NCI-H526 (cell line): ENCODE measurements around the gene RNF175.

Source experiments
- DNase-seq, 2 experiments: peaks; one replicate each; lab custom pipeline; 2025; lab: John Stamatoyannopoulos, UW

The RNF175 gene

DNA sequence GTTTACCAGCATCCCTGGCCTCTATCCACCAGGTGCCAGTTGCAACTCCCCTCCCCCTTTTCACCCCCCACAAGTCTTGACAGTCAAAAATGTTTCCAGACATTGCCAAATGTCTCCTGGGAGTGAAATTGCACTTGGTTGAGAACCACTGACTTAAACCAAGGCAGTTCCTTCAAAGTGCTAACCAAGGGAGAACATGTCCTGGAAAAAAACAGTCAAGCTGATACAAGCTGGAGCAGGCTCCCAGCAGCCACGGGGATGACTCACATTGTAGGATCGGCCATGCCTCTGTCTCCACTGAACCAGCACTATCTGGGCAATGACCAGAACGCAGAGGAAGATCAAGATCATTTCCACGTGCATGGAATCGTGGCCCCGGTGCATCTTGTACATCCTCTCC, 11.4 kb downstream of the RNF175 start:
- DNase-seq: no peak

DNA sequence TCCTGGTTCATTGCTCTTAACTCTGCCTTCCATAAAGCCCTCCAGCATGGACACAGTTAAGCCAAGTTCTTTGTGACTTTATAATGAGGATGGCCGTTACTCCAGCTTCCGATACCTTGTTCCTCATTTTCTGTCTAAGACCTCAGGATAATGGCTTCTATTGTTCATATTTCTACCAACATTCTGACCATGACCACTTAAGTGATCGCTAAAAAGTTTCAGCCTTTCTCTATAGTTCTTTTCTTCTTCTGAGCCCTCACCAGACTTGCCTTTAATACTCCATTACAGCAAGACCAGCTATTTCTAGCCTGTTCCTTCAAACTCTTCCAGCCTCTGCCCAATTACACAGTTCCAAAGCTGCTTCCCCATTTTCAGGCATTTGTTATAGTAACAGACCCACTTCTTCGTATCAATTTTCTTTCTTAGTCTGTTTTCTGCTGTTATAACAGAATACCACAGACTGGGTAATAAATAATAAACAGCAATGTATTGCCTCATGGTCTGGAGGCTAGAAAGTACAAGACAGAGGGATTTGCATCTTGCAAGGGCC, 12.3 kb downstream of the RNF175 start:
- DNase-seq: no peak

DNA sequence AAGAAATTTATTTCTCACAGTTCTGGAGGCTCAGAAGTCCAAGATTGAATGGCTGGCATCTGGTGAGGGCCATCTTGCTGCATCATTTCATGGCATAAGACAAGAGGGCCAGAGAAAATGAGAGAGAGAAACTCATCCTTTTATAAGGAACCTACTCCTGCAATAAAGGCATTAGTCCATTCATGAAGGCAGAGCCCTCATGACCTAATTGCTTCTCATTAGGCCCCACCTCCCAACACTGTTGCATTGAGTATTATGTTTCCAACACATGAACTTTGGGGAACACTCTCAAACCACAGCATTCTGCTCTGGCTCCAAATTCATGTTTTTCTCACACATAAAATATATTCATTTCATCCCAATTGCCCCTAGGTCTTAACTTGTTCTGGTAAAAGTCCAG, 14.2 kb downstream of the RNF175 start:
- DNase-seq: no peak

DNA sequence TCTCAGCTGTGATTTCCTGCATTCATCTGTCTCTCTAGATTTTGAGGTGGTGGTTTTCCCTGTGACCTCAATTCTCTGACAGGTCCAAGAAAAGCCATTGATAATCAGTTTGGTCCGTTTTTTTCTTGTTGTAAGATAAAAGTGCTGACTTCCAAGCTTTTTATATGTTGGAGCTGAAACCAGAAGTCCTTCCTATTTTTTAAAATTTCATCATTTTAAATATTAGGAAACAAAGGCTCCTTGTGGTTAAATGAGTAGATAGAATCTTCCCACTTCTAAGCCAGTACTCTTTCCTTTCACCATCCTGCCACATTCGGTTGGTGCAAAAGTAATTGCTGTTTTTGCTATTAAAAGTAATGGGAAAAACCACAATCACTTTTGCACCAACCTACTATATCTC, 18.3 kb downstream of the RNF175 start:
- DNase-seq: no peak

DNA sequence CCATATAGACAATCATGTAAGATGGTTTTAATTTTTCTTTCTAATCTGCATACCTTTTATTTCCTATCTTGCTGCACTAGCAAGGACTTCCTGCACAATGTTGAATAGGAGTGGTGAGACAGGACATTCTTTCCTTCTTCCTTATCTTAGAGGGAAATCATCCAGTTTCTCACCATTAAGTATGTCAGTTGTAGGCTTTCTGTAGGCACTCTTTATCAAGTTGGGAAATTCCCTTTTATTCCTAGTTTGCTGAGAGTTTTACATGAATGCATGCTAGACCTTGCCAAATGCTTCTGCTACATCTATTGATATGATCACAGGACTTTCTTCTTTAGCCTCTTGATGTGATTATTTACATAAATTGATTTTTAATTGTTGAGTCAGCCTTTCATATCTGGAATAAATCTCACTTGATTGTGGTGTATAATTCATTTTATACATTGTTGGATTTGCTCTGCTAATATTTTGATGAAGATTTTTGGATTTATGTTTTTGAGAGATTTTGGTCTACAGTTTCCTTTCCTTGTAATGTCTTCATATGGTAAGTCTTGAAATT, 23.8 kb downstream of the RNF175 start:
- DNase-seq: no peak

DNA sequence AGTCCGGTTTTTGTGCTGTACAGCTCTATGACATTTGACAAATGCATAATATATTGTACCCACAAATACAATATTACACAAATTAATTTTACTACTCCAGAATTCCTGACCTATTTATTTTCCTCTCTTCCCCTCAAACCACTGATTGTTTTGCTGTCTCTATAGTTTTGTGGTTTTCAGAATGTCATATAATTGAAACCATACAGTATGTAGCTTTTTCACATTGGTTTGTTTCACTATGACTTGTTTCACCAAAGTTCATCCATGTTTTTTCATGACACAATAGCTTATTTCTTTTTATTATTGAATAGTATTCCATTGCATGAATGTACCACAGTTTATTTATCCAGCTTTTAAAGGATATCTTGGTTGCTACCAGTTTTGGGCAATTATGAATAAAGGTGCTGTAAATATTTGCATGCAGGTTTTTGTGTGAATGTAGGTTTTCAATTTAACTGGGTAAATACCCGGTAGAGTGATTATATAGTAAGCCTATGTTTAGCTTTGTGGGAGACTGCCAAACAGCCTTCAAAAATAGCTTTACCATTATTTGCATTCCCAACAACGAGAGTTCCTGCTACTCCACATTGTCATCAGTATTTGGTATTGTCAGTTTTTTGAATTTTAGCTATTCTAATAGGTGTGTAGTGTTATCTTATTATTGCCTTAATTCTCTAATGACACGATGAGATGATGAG, 25.9 kb downstream of the RNF175 start:
- peak; percentile 70 to 72 for DNase-seq

DNA sequence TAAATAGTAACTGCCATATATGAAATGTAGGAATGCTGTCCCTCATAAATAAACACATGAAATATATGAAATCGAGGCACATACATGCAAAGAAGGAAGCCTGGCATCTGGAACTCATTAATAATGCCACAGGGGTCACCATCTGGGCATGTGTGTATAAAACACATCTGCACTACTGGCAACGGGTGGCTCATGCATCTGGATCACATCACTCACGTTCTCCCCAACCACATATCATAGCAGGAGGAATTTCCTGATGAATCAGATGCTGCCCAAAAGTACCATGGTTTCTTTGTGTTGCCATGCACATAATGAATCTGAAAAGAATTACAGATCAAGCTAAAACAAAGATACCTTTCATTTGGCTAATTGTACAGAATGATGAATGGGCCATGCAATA, 28.6 kb downstream of the RNF175 start:
- no peak for DNase-seq

DNA sequence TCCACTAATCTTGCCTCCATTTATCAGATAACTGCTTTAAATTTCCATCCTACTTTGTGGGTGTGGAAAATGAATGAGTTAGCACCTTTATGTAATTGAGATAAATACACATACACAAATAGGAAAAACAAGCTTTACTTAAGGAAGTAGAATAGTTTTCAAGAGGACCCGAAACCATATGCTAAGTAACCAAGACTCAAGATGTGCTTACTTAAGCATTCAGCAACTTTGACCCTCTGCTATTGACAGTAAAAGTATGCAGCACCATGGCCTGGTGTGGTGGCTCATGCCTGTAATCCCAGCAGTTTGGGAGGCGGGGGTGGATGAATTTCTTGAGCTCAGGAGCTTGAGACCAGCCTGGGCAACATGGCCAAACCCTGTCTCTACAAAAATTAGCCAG, 29.9 kb downstream of the RNF175 start:
- no peak for DNase-seq

DNA sequence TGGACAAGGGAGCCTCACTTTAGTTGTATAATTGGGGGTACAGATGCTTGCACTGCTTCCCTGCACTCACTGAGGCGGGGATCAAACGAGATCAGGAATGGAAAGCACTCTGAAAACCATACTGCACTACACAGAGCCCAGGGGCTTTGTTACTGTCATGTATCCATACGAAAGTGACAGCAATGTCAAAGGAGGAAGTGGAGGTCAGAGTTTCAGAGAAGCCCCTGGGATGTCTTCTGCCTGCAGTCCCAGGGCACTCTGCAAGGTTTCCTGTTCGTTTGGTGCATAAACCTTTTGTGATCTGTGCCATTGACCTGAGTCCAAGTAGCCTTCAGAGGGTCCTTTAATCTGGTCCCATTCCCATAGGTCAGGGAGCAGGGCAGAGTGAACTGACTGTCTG, 31.2 kb downstream of the RNF175 start:
- no peak for DNase-seq

DNA sequence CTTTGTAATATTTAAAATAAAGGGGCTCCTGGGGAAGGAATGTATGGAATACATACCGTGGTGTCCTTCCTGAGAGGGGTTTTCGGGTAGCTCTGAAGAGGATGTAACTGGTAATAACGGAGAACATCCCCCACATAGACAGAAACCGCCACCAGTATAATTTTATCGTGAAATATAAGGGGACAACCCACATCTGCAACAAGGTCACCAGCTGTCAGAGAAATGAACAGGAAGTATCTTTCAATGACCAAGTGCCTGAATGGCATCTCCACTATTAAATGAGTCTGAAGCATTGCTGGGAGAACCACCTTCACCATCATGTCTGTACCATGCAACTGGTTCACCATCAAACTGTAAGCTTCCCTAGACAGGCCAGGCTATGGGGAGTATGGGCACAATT, 31.7 kb downstream of the RNF175 start:
- DNase-seq: no peak

DNA sequence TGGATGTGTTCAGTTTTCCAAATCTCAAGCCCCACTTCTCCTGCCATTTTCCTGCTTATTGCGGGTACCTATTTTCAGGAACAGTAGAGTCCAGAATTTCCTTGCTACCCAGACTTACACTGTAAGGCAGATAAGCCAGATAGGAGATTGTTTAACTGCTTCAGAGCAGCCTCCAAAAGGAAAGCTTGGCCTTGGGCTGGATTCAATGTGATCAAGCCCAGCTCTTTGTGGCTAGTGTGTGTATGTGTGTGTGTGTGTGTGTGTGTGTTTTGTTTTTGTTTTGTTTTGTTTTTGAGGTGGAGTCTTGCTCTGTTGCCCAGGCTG, 34.0 kb downstream of the RNF175 start:
- no peak for DNase-seq

DNA sequence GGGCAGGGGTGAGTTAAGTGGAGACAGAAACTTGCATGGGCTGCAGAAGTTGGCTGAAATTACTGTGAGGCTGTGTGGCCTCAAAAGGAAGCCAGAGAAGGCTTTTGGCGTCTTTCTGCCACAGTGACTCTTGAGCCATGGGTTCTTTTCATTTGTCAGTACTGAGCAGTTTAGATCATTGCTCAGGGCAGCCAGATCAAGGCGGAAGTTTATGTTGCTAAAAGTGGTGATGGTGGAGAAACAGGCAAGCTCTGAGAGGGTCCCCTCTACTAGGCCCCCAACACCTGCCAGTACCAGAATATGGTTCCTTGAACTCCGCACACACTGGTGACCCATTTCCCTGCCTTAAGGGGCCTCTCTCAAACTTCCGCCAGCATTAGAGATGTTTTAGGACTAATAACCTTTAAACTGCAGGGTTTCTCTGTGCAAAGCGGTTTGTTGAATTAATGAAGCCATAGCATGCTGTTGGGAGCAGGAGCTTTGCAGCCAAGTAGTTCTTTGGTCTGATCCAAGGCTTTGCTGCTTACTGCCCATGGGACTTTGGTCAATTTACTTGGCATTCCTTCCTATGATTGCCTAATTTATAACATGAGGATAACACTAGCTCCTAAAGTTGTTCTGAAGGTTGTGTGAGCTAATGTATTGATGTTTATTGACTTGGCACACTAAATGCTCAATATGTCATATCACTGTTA, 34.5 kb downstream of the RNF175 start:
- DNase-seq: no peak

DNA sequence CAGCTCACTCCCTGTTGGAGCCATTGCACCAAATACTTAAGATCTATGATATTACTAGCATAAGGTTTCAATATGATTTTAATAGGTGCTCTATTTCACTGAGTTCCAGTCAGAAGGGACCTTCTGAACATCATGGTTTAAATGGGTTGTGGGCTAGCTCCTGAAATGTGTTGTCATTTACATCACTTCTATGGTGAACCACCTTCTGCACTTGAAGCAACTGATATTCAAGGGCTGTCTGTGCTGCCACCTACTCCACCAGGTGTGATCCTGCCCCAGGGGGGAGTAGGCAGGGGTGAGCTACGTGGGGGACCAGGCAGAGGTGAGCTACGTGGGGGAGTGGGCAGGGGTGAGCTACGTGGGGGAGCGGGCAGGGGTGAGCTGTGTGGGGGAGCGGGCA, 35.2 kb downstream of the RNF175 start:
- DNase-seq: no peak

DNA sequence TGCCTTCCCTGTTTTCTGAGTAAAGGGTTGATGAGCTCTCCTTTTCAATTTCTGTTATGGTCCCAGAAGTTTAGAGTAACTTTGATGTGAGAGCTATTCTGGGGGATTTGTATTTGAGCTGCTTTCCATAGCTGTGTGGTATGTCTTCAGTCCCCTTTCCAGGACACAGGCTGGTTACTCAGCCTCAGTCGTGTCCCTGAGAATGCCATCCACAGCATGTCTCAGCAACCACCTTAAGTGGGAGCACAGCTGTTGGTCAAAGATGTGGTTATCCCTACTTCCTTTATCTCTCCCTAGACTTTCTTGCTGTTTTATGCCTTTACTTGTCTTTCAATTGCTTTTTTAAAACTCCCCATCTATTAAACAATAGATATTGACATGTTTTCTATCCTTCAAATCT, 37.8 kb downstream of the RNF175 start:
- no peak for DNase-seq

DNA sequence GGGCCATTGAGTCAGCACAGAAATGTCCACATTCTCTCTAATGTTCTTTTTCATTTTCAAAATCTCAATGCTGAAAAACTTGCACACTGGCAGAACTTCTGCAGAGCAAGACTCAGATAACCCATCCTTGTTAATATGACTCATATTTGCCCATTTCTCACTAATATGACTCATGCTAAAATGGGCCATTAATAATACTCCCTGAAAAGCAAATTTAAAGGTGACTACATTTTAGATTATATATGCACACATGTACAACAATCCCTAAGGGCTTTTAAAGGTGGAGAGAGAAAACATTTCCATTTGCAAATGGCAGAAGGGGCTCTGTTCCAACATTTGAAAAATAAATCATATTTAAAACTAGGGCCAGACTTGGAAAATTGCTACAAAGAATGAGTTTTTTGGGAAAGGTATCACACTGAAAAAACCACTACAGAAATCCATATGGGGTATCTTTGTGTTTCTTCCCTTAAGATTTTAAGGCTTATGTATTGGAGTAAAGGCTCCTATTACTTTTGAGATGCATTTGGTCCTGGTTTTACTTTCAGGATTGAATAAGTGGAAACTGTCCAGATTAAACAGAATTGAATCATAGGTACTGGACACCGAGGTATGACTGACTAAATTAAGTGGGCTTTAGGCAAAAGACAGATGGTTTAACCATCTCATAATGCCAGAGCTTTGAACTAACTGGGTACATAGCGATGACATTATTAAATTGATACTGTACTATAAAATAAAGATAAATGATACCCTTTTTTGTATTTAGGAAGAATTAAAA, 45.8 kb downstream of the RNF175 start:
- DNase-seq: no peak

DNA sequence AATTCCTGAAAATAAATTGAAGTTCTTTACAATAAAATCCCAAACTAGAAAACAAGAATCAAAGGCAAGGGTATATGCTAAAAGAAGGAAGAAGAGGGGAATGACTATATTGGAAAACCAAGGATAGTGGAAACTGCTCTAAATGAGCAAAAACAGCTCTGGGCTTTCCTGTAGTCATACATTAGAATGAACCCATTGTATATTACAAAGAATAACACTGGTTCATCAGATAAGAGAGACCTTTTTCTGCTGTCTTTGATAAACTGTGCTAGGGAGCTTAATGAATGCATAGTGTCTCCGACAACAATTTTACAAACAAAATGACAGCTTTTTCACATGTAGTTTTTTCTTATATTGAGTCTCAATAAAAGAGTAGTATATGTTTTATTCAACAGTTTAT, 49.1 kb downstream of the RNF175 start:
- DNase-seq: no peak

DNA sequence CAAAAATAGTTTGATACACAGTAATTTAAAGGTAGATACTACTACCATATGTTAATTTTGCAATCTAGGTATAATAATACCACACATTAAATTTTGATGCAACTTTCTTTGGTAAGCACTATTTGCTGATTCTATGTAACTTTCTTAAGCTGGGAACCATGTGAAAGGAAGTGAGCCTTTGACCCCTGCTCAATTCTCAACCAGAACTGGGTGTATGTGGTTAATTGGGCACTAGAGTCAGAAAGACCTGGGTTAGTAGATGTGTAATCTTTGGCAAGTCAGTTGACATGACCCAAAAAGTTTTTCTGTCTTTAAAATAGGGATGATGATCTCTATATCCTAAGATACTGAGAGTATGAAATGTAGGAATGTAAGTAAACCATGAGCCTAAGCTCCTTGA, 53.3 kb downstream of the RNF175 start:
- DNase-seq: no peak

DNA sequence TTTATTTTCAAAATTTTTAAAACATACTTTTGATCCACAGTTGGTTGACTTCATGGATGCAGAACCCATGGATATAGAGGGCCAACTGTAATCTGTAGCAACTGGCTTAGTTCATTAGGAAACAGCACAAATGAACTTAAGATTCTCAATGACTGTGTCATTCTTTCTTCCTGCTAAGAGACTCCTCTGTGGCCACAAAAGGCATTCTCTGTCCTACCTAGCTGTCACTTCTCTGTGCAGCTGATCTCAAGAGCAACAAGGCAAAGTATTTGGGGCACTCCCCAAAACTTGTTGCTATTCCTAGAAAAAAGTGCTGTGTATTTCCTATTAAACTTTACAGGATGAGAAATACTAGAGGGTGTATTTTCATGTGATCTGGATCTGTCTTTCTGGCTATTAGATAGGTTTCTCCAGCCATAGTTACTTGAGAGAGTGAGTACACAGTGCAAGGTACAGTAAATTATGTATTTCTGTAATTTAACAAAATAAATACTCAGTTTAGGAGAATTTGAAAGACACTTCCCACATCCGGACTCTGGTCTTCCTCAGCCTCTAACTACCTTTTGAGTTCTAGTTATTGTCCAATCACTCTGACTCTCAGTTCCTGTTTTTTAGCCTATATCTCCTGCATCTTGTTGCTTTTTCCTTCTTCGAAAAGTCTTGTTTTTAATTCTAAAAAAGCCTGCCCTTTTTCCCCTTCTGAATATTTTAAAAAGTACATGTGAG, 53.9 kb downstream of the RNF175 start:
- DNase-seq: no peak

DNA sequence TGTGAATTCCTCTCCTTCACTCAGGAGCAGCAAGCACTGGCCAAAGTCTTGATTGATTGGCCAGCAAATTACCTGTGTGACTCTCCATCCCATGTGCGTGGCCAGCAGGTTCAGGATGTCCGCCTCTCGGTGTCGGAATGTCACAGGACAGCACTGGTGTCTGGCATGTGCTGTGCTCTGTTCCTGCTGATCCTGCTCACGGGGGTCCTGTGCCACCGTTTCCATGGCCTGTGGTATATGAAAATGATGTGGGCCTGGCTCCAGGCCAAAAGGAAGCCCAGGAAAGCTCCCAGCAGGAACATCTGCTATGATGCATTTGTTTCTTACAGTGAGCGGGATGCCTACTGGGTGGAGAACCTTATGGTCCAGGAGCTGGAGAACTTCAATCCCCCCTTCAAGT, 55.3 kb downstream of the RNF175 start:
- peak; percentile 10 to 74 for DNase-seq

DNA sequence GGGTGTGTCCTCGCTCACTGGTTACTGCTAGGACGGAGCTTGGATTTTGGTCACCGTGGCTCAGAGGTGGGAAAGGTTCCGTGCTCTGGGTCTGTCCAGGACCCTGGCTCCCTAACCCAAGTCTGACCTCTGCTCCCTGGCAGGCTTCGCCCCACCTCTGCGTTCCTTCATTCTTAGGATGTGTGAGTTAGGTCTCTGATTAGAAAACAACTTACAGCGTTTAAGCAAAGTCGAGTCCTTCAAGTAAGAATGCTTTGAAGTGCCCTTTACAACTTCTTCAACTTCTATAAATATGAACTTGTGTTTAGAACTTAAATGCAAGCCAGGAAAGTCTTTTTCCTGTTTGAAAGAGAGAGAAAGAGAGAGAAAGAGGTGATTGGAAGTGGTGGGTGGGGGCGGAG, 74.9 kb downstream of the RNF175 start:
- no peak for DNase-seq

DNA sequence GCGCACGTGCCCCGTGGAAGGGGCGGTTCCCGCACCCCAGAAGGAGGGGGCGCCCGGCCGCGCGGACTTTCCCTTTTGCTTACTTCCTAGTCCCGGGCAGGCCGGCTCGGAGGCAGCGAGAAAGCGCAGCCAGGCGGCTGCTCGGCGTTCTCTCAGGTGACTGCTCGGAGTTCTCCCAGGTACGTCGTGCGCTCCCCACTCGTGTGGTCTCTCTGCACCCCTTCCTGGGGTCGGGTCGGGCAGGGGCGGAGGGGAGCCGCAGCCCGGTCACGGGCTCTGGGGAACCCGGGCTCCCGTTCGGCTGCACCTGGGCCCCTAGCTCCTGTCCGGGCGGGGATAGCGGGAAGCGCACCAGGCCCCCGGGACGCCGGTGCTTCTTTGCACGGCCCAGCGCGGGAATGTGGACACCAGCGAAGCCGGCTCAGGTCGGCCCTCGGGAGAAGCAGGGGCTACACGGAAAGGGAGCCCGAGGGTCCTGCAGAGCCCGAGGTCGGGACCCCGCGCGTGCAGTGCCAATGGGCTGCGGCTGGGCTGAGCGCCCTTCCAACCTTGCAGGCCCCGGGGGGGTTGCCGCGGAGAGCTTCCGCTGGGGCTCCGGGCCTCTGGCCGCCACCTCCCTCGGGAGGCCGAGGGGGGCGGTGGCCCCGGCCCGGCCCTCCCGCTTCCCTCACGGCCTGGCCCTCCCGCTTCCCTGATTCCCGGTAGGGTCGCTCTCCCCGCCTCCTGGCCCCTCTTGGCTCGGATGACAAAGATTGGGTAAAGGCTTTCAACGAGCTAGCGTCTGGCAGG, 75.4 kb downstream of the RNF175 start, which contains the start of gene TLR2:
Gene TLR2, plus strand, starts transcription at position 99 of the 789 bp plus-strand sequence. CDS start 18,628 bp downstream, outside the sequence.
- DNase-seq: peak in 1 of 2 experiments; percentile 60
